ENCODE measurements around the gene PEBP1. TPM values are rescaled to one million over a fixed set of nuclear protein-coding genes. Genes with fewer than 3 reads are reported as not detected.

Gene PEBP1
- polyA plus RNA-seq, 3 donors = 23.0 to 57.9 (median 47.6) TPM

DNA sequence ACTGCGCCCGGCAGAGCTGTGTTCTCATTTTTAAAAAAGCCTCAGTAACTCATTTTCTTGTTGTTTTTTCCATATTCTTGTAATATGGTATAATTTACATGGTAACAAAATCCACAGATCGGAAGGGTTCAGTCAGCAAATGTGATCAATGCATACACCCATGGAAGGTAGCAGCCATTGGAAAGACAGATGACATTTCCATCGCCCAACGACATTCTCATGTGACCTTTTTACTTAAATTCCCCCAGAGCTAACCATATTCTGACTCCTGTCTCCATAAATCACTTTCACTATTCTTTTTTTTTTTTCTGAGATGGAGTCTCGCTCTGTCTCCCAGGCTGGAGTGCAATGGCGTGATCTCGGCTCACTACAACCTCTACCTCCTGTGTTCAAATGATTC is 4.9 kb downstream of the PEBP1 start:
- Mint-ChIP-seq H3K27ac (peak overlapping the region in 2 of 7 donors; percentile 42 to 46), H3K36me3 (peaks cover 36 to 45% of the 10 kb centered on the region in 2 donors), H3K9me3 (no peaks in the 10 kb centered on the region), H3K4me1 (peaks cover 17% of the 10 kb centered on the region), H3K27me3 (ENCODE audit: low read depth in 3 of 3) (peaks cover 0 to 3% (median 0%) of the 10 kb centered on the region in 3 donors), H3K4me3 (no peak overlapping the region)
- intact Hi-C loops (cut with micrococcal nuclease) = no loop called here
- H3K9ac ChIP-seq (ENCODE audit: insufficient read depth, low read length, poor library complexity, severe bottlenecking) = no peak overlapping the region
- H4K20me1 ChIP-seq (ENCODE audit: insufficient read depth, low read length) = no peaks in the 10 kb centered on the region
- no peak overlapping the region for H3K4me2 ChIP-seq (replicated peaks; ENCODE audit: extremely low read depth, low read length, poor library complexity, severe bottlenecking)
- TF ChIP-seq, protein P1, sequence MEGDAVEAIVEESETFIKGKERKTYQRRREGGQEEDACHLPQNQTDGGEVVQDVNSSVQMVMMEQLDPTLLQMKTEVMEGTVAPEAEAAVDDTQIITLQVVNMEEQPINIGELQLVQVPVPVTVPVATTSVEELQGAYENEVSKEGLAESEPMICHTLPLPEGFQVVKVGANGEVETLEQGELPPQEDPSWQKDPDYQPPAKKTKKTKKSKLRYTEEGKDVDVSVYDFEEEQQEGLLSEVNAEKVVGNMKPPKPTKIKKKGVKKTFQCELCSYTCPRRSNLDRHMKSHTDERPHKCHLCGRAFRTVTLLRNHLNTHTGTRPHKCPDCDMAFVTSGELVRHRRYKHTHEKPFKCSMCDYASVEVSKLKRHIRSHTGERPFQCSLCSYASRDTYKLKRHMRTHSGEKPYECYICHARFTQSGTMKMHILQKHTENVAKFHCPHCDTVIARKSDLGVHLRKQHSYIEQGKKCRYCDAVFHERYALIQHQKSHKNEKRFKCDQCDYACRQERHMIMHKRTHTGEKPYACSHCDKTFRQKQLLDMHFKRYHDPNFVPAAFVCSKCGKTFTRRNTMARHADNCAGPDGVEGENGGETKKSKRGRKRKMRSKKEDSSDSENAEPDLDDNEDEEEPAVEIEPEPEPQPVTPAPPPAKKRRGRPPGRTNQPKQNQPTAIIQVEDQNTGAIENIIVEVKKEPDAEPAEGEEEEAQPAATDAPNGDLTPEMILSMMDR (IDR thresholded peaks at IDR 0.05) = no peak
- no CpG with 5 or more reads among the region's 8 CpGs for WGBS (ENCODE audit: insufficient coverage)
- H3K4me3 ChIP-seq (replicated peaks in 1 of 3; ENCODE audit: low read depth in 2 of 3, low read length in 3 of 3) = no peak overlapping the region
- peaks cover 11 to 19% of the 10 kb centered on the region in 2 donors for H3K36me3 ChIP-seq (replicated peaks in 1 of 2; ENCODE audit: control insufficient read depth in 1 of 2, insufficient read depth in 2 of 2, low read length in 2 of 2)
- H3K9me3 ChIP-seq (replicated peaks in 1 of 2; ENCODE audit: control insufficient read depth in 1 of 2, insufficient read depth in 1 of 2, low read length in 2 of 2) = no peaks in the 10 kb centered on the region
- no peak overlapping the region for H2AFZ ChIP-seq (ENCODE audit: insufficient read depth, low read depth, low read length, poor library complexity, severe bottlenecking)
- H3K27me3 ChIP-seq (ENCODE audit: control insufficient read depth in 2 of 2, insufficient read depth in 2 of 2, low read length in 2 of 2) = no peaks in the 10 kb centered on the region
- no peak for DNase-seq
- peaks cover 7% of the 10 kb centered on the region for H3K79me2 ChIP-seq (ENCODE audit: insufficient read depth, low read length)
- H3K4me1 ChIP-seq (ENCODE audit: control insufficient read depth in 1 of 2, insufficient read depth in 2 of 2, low read length in 2 of 2) = peaks cover 8 to 12% of the 10 kb centered on the region in 2 donors
- H3K27ac ChIP-seq (ENCODE audit: low read depth in 1 of 2, low read length in 2 of 2) = no peak overlapping the region

DNA sequence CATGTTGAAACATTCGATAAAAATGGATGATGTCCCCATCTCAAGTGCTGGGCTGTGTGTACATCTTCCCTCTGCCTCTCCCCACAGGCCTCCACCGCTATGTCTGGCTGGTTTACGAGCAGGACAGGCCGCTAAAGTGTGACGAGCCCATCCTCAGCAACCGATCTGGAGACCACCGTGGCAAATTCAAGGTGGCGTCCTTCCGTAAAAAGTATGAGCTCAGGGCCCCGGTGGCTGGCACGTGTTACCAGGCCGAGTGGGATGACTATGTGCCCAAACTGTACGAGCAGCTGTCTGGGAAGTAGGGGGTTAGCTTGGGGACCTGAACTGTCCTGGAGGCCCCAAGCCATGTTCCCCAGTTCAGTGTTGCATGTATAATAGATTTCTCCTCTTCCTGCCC is 8.6 kb downstream of the PEBP1 start:
- Histone ChIP-seq H3K4me2 (replicated peaks; ENCODE audit: extremely low read depth, low read length, poor library complexity, severe bottlenecking) (no peak overlapping the region), H3K36me3 (replicated peaks in 1 of 2; ENCODE audit: control insufficient read depth in 1 of 2, insufficient read depth in 2 of 2, low read length in 2 of 2) (peaks cover 18 to 25% of the 10 kb centered on the region in 2 donors), H2AFZ (ENCODE audit: insufficient read depth, low read depth, low read length, poor library complexity, severe bottlenecking) (no peak overlapping the region), H3K9ac (ENCODE audit: insufficient read depth, low read length, poor library complexity, severe bottlenecking) (no peak overlapping the region), H3K79me2 (ENCODE audit: insufficient read depth, low read length) (no peaks in the 10 kb centered on the region), H3K4me3 (replicated peaks in 1 of 3; ENCODE audit: low read depth in 2 of 3, low read length in 3 of 3) (no peak overlapping the region), H3K4me1 (ENCODE audit: control insufficient read depth in 1 of 2, insufficient read depth in 2 of 2, low read length in 2 of 2) (no peaks in the 10 kb centered on the region), H3K27me3 (ENCODE audit: control insufficient read depth in 2 of 2, insufficient read depth in 2 of 2, low read length in 2 of 2) (no peaks in the 10 kb centered on the region), H3K27ac (ENCODE audit: low read depth in 1 of 2, low read length in 2 of 2) (peak overlapping the region in 1 of 2 donors; percentile 26), H4K20me1 (ENCODE audit: insufficient read depth, low read length) (no peaks in the 10 kb centered on the region), H3K9me3 (replicated peaks in 1 of 2; ENCODE audit: control insufficient read depth in 1 of 2, insufficient read depth in 1 of 2, low read length in 2 of 2) (no peaks in the 10 kb centered on the region)
- Mint-ChIP-seq H3K4me3 (no peak overlapping the region), H3K9me3 (no peaks in the 10 kb centered on the region), H3K27ac (peak overlapping the region in 2 of 7 donors; percentile 2 to 10), H3K27me3 (ENCODE audit: low read depth in 3 of 3) (peaks cover 0 to 3% (median 0%) of the 10 kb centered on the region in 3 donors), H3K4me1 (peaks cover 10% of the 10 kb centered on the region), H3K36me3 (peaks cover 40 to 54% of the 10 kb centered on the region in 2 donors)
- WGBS (ENCODE audit: insufficient coverage) = 96% methylated on average over 9 of the region's 13 CpGs
- intact Hi-C loops (cut with micrococcal nuclease) = no loop called here
- TF ChIP-seq, protein P1 (IDR thresholded peaks at IDR 0.05) = no peak
- no peak for DNase-seq
